IPS-20b (cell line): ENCODE measurements around the gene MTHFD1L.
"Not testable (repeated sequence)": the region's sequence is repeated elsewhere in the genome, so short reads cannot be mapped to it uniquely, and the experiment has no call there.

Source experiments
- H3K27ac ChIP-seq: one replicate; pipeline ENCODE4 v1.5.1; 2013; ENCODE audit warnings: low read length
- H3K27me3 ChIP-seq: 2 replicates; pipeline ENCODE4 v1.6.1; 2013; ENCODE audit warnings: mild to moderate bottlenecking, low read length, inconsistent platforms; ENCODE audit not compliant: insufficient read depth
- H3K36me3 ChIP-seq: 2 replicates; pipeline ENCODE4 v1.6.1; 2013; ENCODE audit warnings: low read depth, mild to moderate bottlenecking, inconsistent platforms, low read length, moderate library complexity; ENCODE audit not compliant: insufficient read depth
- H3K4me1 ChIP-seq: 2 replicates; pipeline ENCODE4 v1.6.1; 2013; ENCODE audit warnings: mild to moderate bottlenecking, control low read depth, inconsistent platforms, low read length, moderate library complexity; ENCODE audit not compliant: insufficient read depth
- H3K4me3 ChIP-seq: 2 replicates; pipeline ENCODE4 v1.5.1; 2013; ENCODE audit warnings: mild to moderate bottlenecking, low read length, inconsistent platforms
- H3K9ac ChIP-seq: 2 replicates; pipeline ENCODE4 v1.6.1; 2013; ENCODE audit warnings: low read depth, mild to moderate bottlenecking, inconsistent platforms, low read length, moderate library complexity
- H3K9me3 ChIP-seq: 2 replicates; pipeline ENCODE4 v1.6.1; 2013; ENCODE audit warnings: mild to moderate bottlenecking, low read depth, low read length, inconsistent platforms; ENCODE audit not compliant: insufficient read depth

The MTHFD1L gene

GRCh38 chr6:151040888-151041521 is 175.5 kb downstream of the MTHFD1L start:
- Histone ChIP-seq H3K4me1 (peaks cover 17% of the 10 kb centered on the region), H3K36me3 (peaks cover 27% of the 10 kb centered on the region)
- H3K4me3 ChIP-seq, H3K9ac ChIP-seq, H3K9me3 ChIP-seq, H3K27ac ChIP-seq, H3K27me3 ChIP-seq: not testable (repeated sequence)

GRCh38 chr6:151041686-151042085 is 176.2 kb downstream of the MTHFD1L start:
- Histone ChIP-seq H3K9me3 (no peaks in the 10 kb centered on the region), H3K4me3 (no peak overlapping the region), H3K27me3 (no peaks in the 10 kb centered on the region), H3K27ac (no peak overlapping the region), H3K4me1 (peaks cover 18% of the 10 kb centered on the region), H3K36me3 (peaks cover 23% of the 10 kb centered on the region), H3K9ac (no peak overlapping the region)

- not testable (repeated sequence) for H3K4me3 ChIP-seq, H3K27ac ChIP-seq, H3K27me3 ChIP-seq, H3K9me3 ChIP-seq, H3K9ac ChIP-seq
- H3K4me1 ChIP-seq: peaks cover 18% of the 10 kb centered on the region
- peaks cover 13% of the 10 kb centered on the region; the same call in 1 of the 2 replicates for H3K36me3 ChIP-seq
Measured at GRCh38 chr6:151042911-151043330, 177.4 kb downstream of the MTHFD1L start.

GRCh38 chr6:151043944-151044343 is 178.4 kb downstream of the MTHFD1L start:
- H3K4me1 ChIP-seq: peaks cover 18% of the 10 kb centered on the region

GRCh38 chr6:151044465-151045441 is 179.3 kb downstream of the MTHFD1L start:
- peak overlapping the region; percentile 34; the same call in 1 of the 2 replicates for H3K9ac ChIP-seq
- H3K4me3 ChIP-seq: peak overlapping the region; percentile 39; the same call in 1 of the 2 replicates
- H3K27me3 ChIP-seq: no peaks in the 10 kb centered on the region
- peaks cover 10% of the 10 kb centered on the region; the same call in 1 of the 2 replicates for H3K36me3 ChIP-seq
- no peaks in the 10 kb centered on the region for H3K9me3 ChIP-seq
- peaks cover 18% of the 10 kb centered on the region for H3K4me1 ChIP-seq
- no peak overlapping the region for H3K27ac ChIP-seq

More at GRCh38 chr6:151043944-151044343, 178.4 kb downstream of the MTHFD1L start:
- H3K9me3 ChIP-seq: no peaks in the 10 kb centered on the region
- H3K9ac ChIP-seq: no peak overlapping the region
- H3K36me3 ChIP-seq: peaks cover 14% of the 10 kb centered on the region; the same call in 1 of the 2 replicates
- no peak overlapping the region for H3K4me3 ChIP-seq
- no peak overlapping the region for H3K27ac ChIP-seq
- no peaks in the 10 kb centered on the region for H3K27me3 ChIP-seq

- peaks cover 11% of the 10 kb centered on the region; the same call in 1 of the 2 replicates for H3K36me3 ChIP-seq
- peak overlapping the region; percentile 39; the same call in 1 of the 2 replicates for H3K4me3 ChIP-seq
- peak overlapping the region; percentile 39; the same call in 1 of the 2 replicates for H3K9ac ChIP-seq
- H3K9me3 ChIP-seq, H3K27ac ChIP-seq, H3K27me3 ChIP-seq: not testable (repeated sequence)
- H3K4me1 ChIP-seq: peaks cover 18% of the 10 kb centered on the region
Measured at GRCh38 chr6:151045511-151046222, 180.2 kb downstream of the MTHFD1L start.

GRCh38 chr6:151051164-151051563 is 185.7 kb downstream of the MTHFD1L start:
- Histone ChIP-seq H3K4me3 (no peak overlapping the region), H3K9me3 (no peaks in the 10 kb centered on the region), H3K9ac (no peak overlapping the region), H3K4me1 (no peaks in the 10 kb centered on the region; the same call in 1 of the 2 replicates), H3K27me3 (no peaks in the 10 kb centered on the region), H3K27ac (no peak overlapping the region), H3K36me3 (peaks cover 32% of the 10 kb centered on the region; the same call in 1 of the 2 replicates)

GRCh38 chr6:151052021-151052646 is 186.6 kb downstream of the MTHFD1L start:
- no peak overlapping the region for H3K27ac ChIP-seq
- H3K9me3 ChIP-seq: no peaks in the 10 kb centered on the region

GRCh38 chr6:151054306-151054705 is 188.8 kb downstream of the MTHFD1L start:
- no peak overlapping the region for H3K9ac ChIP-seq
- no peak overlapping the region for H3K4me3 ChIP-seq
- no peak overlapping the region for H3K27ac ChIP-seq
- H3K27me3 ChIP-seq: no peaks in the 10 kb centered on the region
- no peaks in the 10 kb centered on the region for H3K9me3 ChIP-seq
- peaks cover 23% of the 10 kb centered on the region; the same call in 1 of the 2 replicates for H3K36me3 ChIP-seq
- no peaks in the 10 kb centered on the region for H3K4me1 ChIP-seq

More at GRCh38 chr6:151052021-151052646, 186.6 kb downstream of the MTHFD1L start:
- Histone ChIP-seq H3K4me3 (no peak overlapping the region), H3K27me3 (no peaks in the 10 kb centered on the region), H3K9ac (no peak overlapping the region), H3K4me1 (no peaks in the 10 kb centered on the region), H3K36me3 (peaks cover 32% of the 10 kb centered on the region; the same call in 1 of the 2 replicates)

- Histone ChIP-seq H3K4me3 (no peak overlapping the region), H3K36me3 (peaks cover 14% of the 10 kb centered on the region; the same call in 1 of the 2 replicates), H3K9ac (no peak overlapping the region), H3K9me3 (no peaks in the 10 kb centered on the region), H3K27me3 (no peaks in the 10 kb centered on the region), H3K4me1 (no peaks in the 10 kb centered on the region), H3K27ac (no peak overlapping the region)
Measured at GRCh38 chr6:151056230-151056907, 190.9 kb downstream of the MTHFD1L start.
